GM04504 (cell line): ENCODE data around the gene ACTMAP.
"Not testable (repeated sequence)": the region's sequence is repeated elsewhere in the genome, so short reads cannot be mapped to it uniquely, and the experiment has no call there.

ENCODE experiments used
- DNase-seq: peaks from one replicate; pipeline ENCODE4 v3.0.0-alpha.2; 2012; ENCODE audit warnings: low read depth

ACTMAP gene

GRCh38 chr19:40743926-40744325, 6.4 kb downstream of the ACTMAP start:
- no peak for DNase-seq

DNA sequence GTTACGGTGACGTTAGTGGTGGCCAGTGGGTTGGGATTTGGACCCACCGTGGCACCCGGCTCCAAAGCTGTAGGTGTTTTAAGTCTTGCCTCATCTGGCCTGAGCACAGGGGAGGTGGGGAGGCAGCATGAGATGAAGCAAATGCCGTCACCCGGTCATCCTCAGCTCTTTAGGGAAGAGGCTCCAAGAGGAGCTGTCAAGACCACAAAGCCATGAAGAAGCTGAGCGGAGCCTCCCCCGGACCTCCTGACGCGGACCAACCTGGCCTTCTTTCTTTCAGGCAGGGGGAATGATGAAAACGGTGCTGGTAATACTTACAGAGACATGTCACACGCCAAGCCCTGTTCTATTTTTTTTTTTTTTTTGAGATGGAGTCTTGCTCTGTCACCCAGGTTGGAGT, 7.4 kb downstream of the ACTMAP start:
- no peak for DNase-seq

GRCh38 chr19:40742477-40742876, 7.8 kb downstream of the ACTMAP start:
- DNase-seq: no peak

GRCh38 chr19:40741527-40742390, 8.5 kb downstream of the ACTMAP start:
- no peak for DNase-seq

GRCh38 chr19:40740747-40741146, 9.5 kb downstream of the ACTMAP start:
- peak; percentile 82 for DNase-seq

GRCh38 chr19:40739871-40740703, 10.2 kb downstream of the ACTMAP start:
- DNase-seq: no peak

DNA sequence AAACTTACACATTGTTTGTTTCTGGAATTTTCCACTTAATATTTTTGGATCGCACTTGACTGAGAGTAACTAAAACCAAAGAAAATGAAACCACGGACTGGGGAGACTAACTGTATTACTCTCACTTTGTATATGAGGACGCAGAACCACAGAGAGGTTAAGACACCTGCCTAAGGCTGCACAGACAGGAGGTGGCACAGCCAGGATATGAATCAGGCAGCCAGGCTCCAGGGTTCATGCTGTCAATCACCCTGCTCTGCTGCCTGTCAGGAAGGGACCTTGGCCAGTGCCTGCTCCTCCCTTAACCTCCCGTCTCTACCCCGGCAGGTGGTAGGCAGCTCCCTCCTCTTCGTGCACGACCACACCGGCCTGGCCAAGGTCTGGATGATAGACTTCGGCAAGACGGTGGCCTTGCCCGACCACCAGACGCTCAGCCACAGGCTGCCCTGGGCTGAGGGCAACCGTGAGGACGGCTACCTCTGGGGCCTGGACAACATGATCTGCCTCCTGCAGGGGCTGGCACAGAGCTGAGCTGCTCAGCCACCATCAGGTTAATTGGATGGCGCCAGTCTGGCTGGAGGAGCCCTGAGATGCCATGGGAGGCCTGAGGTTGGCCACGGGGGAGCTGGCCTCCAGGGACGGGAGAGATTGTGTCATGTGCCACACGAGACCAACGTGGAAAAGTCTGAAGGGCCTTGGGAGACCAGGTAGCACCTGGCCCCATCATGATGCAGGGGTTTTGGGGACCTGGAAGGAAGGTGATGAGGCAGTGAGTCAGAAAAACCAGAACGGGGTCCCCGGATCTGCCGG, 11.0 kb downstream of the ACTMAP start:
- no peak for DNase-seq

- DNase-seq: no peak
Observed at GRCh38 chr19:40737102-40737644, 13.1 kb downstream of the ACTMAP start.

GRCh38 chr19:40736661-40737060, 13.6 kb downstream of the ACTMAP start:
- DNase-seq: no peak

DNA sequence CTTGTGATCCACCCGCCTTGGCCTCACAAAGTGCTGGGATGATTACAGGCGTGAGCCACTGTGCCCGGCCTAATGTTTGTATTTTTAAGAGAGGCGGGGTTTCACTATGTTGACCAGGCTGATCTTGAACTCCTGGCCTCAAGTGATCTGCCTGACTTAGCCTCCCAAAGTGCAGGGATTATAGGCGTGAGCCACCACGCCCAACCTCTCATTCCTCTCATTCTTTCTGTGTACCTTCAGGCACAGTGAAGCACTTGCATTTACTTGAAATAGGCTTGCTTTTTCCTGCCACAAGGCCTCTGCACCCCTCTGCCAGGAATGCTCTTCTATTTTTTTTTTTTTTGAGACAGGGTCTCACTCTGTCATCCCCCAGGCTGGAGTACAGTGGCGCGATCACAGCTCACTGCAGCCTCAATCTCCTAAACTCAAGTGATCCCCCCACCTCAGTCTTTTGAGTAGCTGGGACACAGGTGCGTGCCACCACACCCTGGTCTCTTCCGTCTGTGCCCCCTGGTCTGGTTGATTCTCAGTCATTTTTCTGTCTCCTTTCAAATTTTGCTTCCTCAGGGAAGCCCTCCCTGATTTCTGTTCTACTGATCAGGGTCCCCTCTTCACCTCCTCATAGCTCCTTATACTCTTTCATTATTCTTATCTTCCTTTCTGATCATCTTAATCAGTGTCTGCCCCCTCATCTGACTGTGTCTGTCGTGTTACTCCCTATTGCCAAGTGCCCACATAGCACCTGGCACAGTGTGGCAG, 15.1 kb downstream of the ACTMAP start:
- no peak for DNase-seq

DNA sequence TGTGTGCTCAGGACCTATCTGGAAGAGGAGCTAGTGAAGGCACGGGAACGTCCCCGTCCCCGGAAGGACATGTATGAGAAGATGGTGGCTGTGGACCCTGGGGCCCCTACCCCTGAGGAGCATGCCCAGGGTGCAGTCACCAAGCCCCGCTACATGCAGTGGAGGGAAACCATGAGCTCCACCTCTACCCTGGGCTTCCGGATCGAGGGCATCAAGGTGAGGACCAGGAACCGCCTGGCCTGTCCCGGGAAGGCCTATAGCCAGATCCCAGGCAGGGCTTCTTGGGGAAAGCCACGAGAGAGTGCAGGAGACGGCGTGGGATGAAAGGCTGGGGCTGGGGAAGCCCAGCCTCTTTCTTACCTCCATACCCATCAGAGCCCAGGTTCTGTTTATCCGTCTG, 17.1 kb downstream of the ACTMAP start:
- DNase-seq: no peak

GRCh38 chr19:40732304-40732703, 18.0 kb downstream of the ACTMAP start:
- DNase-seq: not testable (repeated sequence)

DNA sequence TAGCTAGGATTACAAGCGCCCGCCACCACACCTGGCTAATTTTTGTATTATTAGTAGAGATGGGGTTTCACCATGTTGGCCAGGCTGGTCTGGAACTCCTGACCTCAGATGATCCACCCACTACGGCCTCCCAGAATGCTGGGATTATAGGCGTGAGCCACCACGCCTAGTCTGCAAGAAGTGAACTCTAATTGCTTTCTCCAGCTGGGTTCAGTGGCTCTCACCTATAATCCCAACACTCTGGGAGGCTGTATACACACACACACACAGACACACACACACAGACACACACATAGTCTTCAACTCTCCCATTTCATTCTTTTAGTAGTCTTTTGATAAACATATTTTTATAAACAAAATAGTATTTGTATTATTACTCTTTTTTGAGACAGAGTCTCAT, 20.2 kb downstream of the ACTMAP start:
- not testable (repeated sequence) for DNase-seq

DNA sequence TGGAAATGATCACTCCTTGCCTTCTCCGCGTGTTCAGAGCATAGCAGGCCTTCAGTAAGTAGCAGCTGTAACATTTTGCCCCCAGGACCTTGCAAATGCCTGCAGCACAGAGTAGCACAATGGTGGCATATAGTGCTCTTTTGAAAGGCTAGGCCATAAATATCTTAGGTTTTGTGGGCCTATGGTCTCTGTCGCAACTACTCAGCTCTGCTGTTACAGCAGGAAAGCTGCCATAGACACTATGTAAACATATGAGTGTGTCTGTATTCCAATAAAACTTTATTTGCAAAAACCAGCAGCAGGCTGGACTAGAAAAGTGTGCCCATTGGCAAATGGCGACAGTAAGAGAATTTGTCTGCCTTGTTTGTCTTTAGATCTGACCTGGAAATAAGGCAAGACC, 24.0 kb downstream of the ACTMAP start:
- no peak for DNase-seq

DNA sequence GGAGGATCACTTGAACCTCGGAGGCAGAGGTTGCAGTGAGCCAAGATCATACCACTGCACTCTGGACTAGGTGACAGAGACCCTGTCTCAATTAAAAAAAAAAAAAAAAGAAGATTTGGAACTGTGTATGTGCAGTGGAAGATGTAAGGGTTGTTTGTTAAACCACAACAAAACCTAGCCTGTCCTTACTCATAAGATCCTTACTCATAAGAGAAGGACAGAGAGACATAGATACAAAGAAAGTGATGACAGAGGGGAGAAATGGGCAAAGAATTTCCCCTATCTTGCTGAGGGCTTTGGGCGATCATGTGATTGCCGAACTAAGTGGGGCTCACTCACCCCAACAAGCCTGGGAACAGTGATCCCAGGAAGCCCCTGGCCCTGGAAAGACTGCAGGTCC, 25.4 kb downstream of the ACTMAP start:
- DNase-seq: no peak

DNA sequence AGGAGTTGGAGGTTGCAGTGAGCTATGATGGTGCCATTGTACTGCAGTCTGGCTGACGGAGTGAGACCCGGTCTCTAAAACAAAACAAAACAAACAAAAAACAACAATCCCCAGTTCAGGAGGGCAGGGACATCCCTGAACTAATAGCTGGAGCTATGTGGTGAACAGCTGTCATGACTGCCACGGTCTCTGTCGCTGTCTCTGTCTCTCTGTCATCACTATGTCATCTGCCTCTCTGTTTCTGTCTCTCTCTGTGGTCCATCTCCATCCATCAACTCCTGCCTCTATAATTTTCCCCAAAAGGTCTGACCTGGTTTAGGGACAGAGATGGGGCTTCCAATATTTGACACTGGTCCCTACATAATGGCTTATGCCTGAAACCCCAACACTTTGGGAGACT, 26.0 kb downstream of the ACTMAP start:
- no peak for DNase-seq

GRCh38 chr19:40723661-40724254, 26.5 kb downstream of the ACTMAP start:
- no peak for DNase-seq

- DNase-seq: no peak
Observed at GRCh38 chr19:40721936-40722661, 28.2 kb downstream of the ACTMAP start.

- DNase-seq: no peak
Observed at GRCh38 chr19:40721140-40721486, 29.2 kb downstream of the ACTMAP start.

DNA sequence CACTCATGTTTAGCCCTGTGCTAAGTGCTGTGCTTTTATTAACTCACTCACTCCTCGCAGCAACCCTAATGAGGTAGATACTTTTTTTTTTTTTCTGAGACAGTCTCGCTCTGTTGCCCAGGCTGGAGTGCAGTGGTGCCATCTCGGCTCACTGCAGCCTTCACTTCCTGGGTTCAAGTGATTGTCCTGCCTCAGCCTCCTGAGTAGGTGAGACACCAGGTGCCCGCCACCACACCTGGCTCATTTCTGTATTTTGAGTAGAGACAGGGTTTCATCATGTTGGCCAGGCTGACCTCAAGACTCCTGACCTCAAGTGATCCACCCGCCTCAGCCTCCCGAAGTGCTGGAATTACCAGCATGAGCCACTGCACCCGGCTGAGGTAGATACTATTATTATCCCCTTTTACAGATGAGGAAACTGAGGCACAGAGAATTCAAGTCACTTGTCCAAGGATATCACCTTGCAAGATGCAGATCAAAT, 30.8 kb downstream of the ACTMAP start:
- no peak for DNase-seq
